Natural killer cell (primary cell): ENCODE results near the gene IRF5. TPM values are rescaled to one million over a fixed set of nuclear protein-coding genes. Genes with fewer than 3 reads are reported as not detected.

Experiments used
- ATAC-seq, 3 donors: fragments of 150-1000 bp in 2 of 3; fragments of 200-7000 bp in 1 of 3; cut with Tn5 transposase; 1 replicate in 1 of 3; 2 replicates in 2 of 3; pipeline ENCODE4 v1.10.0; 2021; ENCODE audit warnings: mild to moderate bottlenecking in 2 of 3, moderate library complexity in 2 of 3
- DNase-seq, 2 donors: peaks; one replicate each; pipeline versions ENCODE4 v3.0.0 to v3.0.0-alpha.2; 2013 to 2021; ENCODE audit warnings: mixed read lengths in 1 of 2
- H3K27ac ChIP-seq: one replicate; pipeline ENCODE4 v1.5.1; 2013; ENCODE audit warnings: mild to moderate bottlenecking, low read length
- H3K27me3 ChIP-seq: one replicate; pipeline ENCODE4 v1.6.1; 2013; ENCODE audit warnings: low read length; ENCODE audit not compliant: control insufficient read depth, insufficient read depth
- H3K36me3 ChIP-seq: one replicate; pipeline ENCODE4 v1.6.1; 2013; ENCODE audit warnings: low read length; ENCODE audit not compliant: control insufficient read depth, insufficient read depth
- H3K4me1 ChIP-seq: one replicate; pipeline ENCODE4 v1.6.1; 2013; ENCODE audit warnings: low read length; ENCODE audit not compliant: control insufficient read depth, insufficient read depth
- H3K4me3 ChIP-seq: one replicate; pipeline ENCODE4 v1.5.1; 2013; ENCODE audit warnings: low read length
- H3K9me3 ChIP-seq: one replicate; pipeline ENCODE4 v1.6.1; 2013; ENCODE audit warnings: low read length; ENCODE audit not compliant: control insufficient read depth, insufficient read depth
- H3K27ac Mint-ChIP-seq, 2 donors: one replicate each; pipeline ENCODE4 v1.8.0; 2022; ENCODE audit warnings: mild to moderate bottlenecking in 2 of 2, mixed read lengths in 2 of 2, moderate library complexity in 1 of 2
- H3K27me3 Mint-ChIP-seq, 2 donors: one replicate each; pipeline ENCODE4 v1.8.0; 2022; ENCODE audit warnings: low read depth in 2 of 2, mixed read lengths in 2 of 2
- H3K36me3 Mint-ChIP-seq: one replicate; pipeline ENCODE4 v1.8.0; 2022; ENCODE audit warnings: mixed read lengths
- H3K4me1 Mint-ChIP-seq, 2 donors: one replicate each; pipeline ENCODE4 v1.8.0; 2022; ENCODE audit warnings: mixed read lengths in 2 of 2
- H3K4me3 Mint-ChIP-seq: one replicate; pipeline ENCODE4 v1.8.0; 2022; ENCODE audit warnings: mild to moderate bottlenecking, moderate library complexity, mixed read lengths
- H3K9me3 Mint-ChIP-seq, 2 donors: one replicate each; pipeline ENCODE4 v1.8.0; 2022; ENCODE audit warnings: mixed read lengths in 2 of 2
- WGBS: methylation state at CpG from one replicate; pipeline ENCODE4 v1.1.7; 2013; ENCODE audit warnings: missing lambda C conversion rate; ENCODE audit not compliant: insufficient coverage; 5-methylcytosine and 5-hydroxymethylcytosine counted together
- intact Hi-C: fragments of 100-400 bp; cut with micrococcal nuclease; formaldehyde crosslinking; loops from one replicate; pipeline ENCODE4 v1.14.2; 2022
- total RNA-seq, 4 donors: library from RNA; stranded (reverse); fragments of 120-200 nt in 1 of 4; gene quantifications; one replicate each; pipeline versions ENCODE4 v1.2.3 to v1.2.4, GENCODE V29; 2013 to 2022
- TF ChIP-seq, protein P1 (sequence below): fragments of 200-600 bp; IDR thresholded peaks from one replicate; pipeline ENCODE4 v1.8.0; 2022; ENCODE audit warnings: antibody characterized with exemption

IRF5 gene
- total RNA-seq, 3 donors from 2014 or later (not counting 1 experiment from before 2014, with no cell fraction given) = 13.0 to 20.2 (median 19.5) TPM

DNA sequence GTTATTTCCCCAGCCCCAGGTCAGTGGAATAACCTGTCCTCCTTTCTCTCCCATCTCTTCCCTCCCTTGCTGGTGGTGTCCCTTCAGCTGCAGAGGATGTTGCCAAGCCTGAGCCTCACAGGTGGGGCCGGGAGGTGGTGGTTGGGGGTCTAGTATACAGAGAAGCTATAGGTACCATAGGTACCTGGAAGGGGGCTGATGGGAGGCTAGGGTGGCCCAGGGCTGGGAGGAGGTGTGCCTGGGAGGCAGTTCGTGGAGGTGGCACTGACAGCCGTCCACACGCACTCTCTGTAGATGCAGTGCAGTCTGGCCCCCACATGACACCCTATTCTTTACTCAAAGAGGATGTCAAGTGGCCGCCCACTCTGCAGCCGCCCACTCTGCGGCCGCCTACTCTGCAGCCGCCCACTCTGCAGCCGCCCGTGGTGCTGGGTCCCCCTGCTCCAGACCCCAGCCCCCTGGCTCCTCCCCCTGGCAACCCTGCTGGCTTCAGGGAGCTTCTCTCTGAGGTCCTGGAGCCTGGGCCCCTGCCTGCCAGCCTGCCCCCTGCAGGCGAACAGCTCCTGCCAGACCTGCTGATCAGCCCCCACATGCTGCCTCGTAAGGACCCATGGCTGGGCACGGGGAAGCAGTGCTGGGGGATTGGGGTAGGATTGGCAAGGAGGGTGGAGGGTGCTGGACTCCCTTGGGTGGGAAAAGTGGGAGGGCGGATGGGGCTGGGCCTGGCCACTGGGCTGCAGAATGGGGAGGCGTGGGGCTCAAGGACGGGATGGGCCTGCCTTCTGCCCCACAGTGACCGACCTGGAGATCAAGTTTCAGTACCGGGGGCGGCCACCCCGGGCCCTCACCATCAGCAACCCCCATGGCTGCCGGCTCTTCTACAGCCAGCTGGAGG, 9.5 kb downstream of the IRF5 start:
- H3K36me3 ChIP-seq = peaks cover 43% of the 10 kb centered on the region
- H3K4me3 Mint-ChIP-seq = no peak overlapping the region
- no peaks in the 10 kb centered on the region for H3K9me3 ChIP-seq
- H3K4me3 ChIP-seq = no peak overlapping the region
- H3K27me3 Mint-ChIP-seq = no peaks in the 10 kb centered on the region
- DNase-seq (no peak), ATAC-seq (no peak)
- intact Hi-C loops = no loop called here
- H3K9me3 Mint-ChIP-seq = no peaks in the 10 kb centered on the region
- peaks cover 10% of the 10 kb centered on the region for H3K4me1 ChIP-seq
- TF ChIP-seq, protein P1, sequence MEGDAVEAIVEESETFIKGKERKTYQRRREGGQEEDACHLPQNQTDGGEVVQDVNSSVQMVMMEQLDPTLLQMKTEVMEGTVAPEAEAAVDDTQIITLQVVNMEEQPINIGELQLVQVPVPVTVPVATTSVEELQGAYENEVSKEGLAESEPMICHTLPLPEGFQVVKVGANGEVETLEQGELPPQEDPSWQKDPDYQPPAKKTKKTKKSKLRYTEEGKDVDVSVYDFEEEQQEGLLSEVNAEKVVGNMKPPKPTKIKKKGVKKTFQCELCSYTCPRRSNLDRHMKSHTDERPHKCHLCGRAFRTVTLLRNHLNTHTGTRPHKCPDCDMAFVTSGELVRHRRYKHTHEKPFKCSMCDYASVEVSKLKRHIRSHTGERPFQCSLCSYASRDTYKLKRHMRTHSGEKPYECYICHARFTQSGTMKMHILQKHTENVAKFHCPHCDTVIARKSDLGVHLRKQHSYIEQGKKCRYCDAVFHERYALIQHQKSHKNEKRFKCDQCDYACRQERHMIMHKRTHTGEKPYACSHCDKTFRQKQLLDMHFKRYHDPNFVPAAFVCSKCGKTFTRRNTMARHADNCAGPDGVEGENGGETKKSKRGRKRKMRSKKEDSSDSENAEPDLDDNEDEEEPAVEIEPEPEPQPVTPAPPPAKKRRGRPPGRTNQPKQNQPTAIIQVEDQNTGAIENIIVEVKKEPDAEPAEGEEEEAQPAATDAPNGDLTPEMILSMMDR = no peak
- peaks cover 0 to 6% of the 10 kb centered on the region in 2 donors for H3K4me1 Mint-ChIP-seq
- WGBS = 91% methylated on average over 22 of the region's 22 CpGs
- H3K36me3 Mint-ChIP-seq = no peaks in the 10 kb centered on the region
- no peaks in the 10 kb centered on the region for H3K27me3 ChIP-seq
- no peak overlapping the region for H3K27ac ChIP-seq
- peak overlapping the region in 1 of 2 donors; percentile 40 for H3K27ac Mint-ChIP-seq

DNA sequence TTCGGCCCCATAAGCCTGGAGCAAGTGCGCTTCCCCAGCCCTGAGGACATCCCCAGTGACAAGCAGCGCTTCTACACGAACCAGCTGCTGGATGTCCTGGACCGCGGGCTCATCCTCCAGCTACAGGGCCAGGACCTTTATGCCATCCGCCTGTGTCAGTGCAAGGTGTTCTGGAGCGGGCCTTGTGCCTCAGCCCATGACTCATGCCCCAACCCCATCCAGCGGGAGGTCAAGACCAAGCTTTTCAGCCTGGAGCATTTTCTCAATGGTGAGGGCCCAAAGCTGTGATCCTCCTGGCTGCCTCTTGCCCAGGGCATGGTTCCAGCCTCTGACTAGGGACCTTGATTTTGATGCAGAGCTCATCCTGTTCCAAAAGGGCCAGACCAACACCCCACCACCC, 10.1 kb downstream of the IRF5 start:
- H3K27me3 Mint-ChIP-seq = no peaks in the 10 kb centered on the region
- TF ChIP-seq, protein P1 = no peak
- peaks cover 0 to 6% of the 10 kb centered on the region in 2 donors for H3K4me1 Mint-ChIP-seq
- no peaks in the 10 kb centered on the region for H3K9me3 Mint-ChIP-seq
- WGBS = 95% methylated on average over 9 of the region's 9 CpGs
- H3K27ac Mint-ChIP-seq = peak overlapping the region in 1 of 2 donors; percentile 41
- no peaks in the 10 kb centered on the region for H3K27me3 ChIP-seq
- no peaks in the 10 kb centered on the region for H3K36me3 Mint-ChIP-seq
- peaks cover 47% of the 10 kb centered on the region for H3K36me3 ChIP-seq
- H3K27ac ChIP-seq = no peak overlapping the region
- intact Hi-C loops = no loop called here
- peaks cover 10% of the 10 kb centered on the region for H3K4me1 ChIP-seq
- no peak for DNase-seq
- ATAC-seq = no peak
- no peaks in the 10 kb centered on the region for H3K9me3 ChIP-seq
- no peak overlapping the region for H3K4me3 ChIP-seq
- H3K4me3 Mint-ChIP-seq = no peak overlapping the region

DNA sequence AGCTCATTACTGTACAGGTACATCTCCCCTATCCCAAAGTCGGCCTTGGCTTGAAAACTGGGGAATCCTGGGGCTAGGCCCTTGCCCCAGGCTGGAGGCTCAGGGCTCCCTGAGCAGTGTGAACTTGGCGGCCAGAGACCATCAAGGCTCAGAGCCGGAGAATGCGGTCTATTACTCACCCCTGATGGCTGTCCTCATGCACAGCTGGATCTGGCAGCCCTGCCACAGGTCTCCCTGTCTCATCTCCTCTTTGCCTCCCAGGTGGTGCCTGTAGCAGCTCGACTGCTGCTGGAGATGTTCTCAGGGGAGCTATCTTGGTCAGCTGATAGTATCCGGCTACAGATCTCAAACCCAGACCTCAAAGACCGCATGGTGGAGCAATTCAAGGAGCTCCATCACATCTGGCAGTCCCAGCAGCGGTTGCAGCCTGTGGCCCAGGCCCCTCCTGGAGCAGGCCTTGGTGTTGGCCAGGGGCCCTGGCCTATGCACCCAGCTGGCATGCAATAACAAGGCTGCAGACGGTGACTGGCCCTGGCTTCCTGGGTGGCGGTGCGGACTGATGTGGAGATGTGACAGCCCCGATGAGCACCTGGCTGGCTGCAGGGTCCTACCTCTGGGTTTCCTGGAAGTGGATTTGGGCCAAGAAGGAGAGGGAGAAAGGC, 10.7 kb downstream of the IRF5 start:
- no peaks in the 10 kb centered on the region for H3K9me3 ChIP-seq
- Mint-ChIP-seq H3K9me3 (no peaks in the 10 kb centered on the region), H3K27ac (peak overlapping the region in 1 of 2 donors; percentile 41), H3K36me3 (no peaks in the 10 kb centered on the region), H3K4me1 (peaks cover 0 to 6% of the 10 kb centered on the region in 2 donors), H3K27me3 (no peaks in the 10 kb centered on the region), H3K4me3 (no peak overlapping the region)
- no peaks in the 10 kb centered on the region for H3K27me3 ChIP-seq
- H3K27ac ChIP-seq = no peak overlapping the region
- TF ChIP-seq, protein P1 = no peak
- peak in 1 of 3 donors; percentile 52 for ATAC-seq
- WGBS = 81% methylated on average over 12 of the region's 12 CpGs
- peaks cover 51% of the 10 kb centered on the region for H3K36me3 ChIP-seq
- intact Hi-C loops = no loop called here
- no peak for DNase-seq
- H3K4me3 ChIP-seq = no peak overlapping the region
- H3K4me1 ChIP-seq = peaks cover 10% of the 10 kb centered on the region
